Measurements from ENCODE around the gene SFXN5.

SFXN5 gene

DNA sequence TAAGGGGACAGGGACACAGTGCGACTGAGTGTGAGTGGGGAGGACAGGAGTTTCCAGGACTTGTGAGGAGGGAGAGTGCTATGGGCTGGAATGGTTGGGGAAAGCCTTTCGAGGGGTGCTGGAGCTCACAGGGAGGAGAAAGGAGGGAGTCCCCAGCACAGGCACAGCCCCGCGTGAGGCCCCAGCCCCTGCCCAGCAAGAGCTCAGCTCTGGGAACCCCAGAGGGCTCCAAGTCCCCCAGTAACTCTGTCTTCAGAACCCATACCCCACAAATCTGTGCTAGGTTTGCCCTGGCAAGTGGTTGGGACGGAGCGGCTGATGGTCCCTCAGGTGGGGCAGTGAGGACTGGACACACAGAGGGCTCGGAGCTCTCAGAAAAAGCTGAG lies 75.4 kb downstream of the SFXN5 start:
- TF ChIP-seq CEBPB (IDR thresholded peaks at IDR 0.05): no peak
- no peak for TF ChIP-seq FOXM1 (IDR thresholded peaks at IDR 0.05; ENCODE audit: borderline replicate concordance, low read depth)
- TF ChIP-seq TAF1 (IDR thresholded peaks at IDR 0.05; ENCODE audit: low read depth): no peak
- TF ChIP-seq TEAD4 (IDR thresholded peaks at IDR 0.05): no peak
- no peak for TF ChIP-seq MAX (IDR thresholded peaks at IDR 0.05)
- TF ChIP-seq EGR1 (IDR thresholded peaks at IDR 0.05): no peak
- no peak for TF ChIP-seq YY1 (IDR thresholded peaks at IDR 0.05; ENCODE audit: low read depth)
- TF ChIP-seq RAD21 (IDR thresholded peaks at IDR 0.05; ENCODE audit: low read depth): no peak
- no peak for TF ChIP-seq NFIC (IDR thresholded peaks at IDR 0.05)
- no peak for TF ChIP-seq TCF12 (IDR thresholded peaks at IDR 0.05; ENCODE audit: low read depth)

GRCh38 chr2:72995430-72996116 lies 75.9 kb downstream of the SFXN5 start:
- TF ChIP-seq CREB1 (IDR thresholded peaks at IDR 0.05; ENCODE audit: low read depth) (no peak), TEAD4 (IDR thresholded peaks at IDR 0.05) (no peak), EGR1 (IDR thresholded peaks at IDR 0.05) (no peak), FOXM1 (IDR thresholded peaks at IDR 0.05; ENCODE audit: borderline replicate concordance, low read depth) (no peak), EP300 (IDR thresholded peaks at IDR 0.05; ENCODE audit: borderline replicate concordance) (no peak), RAD21 (IDR thresholded peaks at IDR 0.05; ENCODE audit: low read depth) (no peak), MAX (IDR thresholded peaks at IDR 0.05) (no peak), YY1 (IDR thresholded peaks at IDR 0.05; ENCODE audit: low read depth) (no peak), TCF12 (IDR thresholded peaks at IDR 0.05; ENCODE audit: low read depth) (no peak), TAF1 (IDR thresholded peaks at IDR 0.05; ENCODE audit: low read depth) (no peak), ZBTB7A (IDR thresholded peaks at IDR 0.05; ENCODE audit: low read depth) (no peak)
- TF ChIP-seq, protein P1, sequence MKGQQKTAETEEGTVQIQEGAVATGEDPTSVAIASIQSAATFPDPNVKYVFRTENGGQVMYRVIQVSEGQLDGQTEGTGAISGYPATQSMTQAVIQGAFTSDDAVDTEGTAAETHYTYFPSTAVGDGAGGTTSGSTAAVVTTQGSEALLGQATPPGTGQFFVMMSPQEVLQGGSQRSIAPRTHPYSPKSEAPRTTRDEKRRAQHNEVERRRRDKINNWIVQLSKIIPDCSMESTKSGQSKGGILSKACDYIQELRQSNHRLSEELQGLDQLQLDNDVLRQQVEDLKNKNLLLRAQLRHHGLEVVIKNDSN (IDR thresholded peaks at IDR 0.05): no peak

GRCh38 chr2:72994991-72995380 lies 76.5 kb downstream of the SFXN5 start:
- TF ChIP-seq TAF1 (IDR thresholded peaks at IDR 0.05; ENCODE audit: low read depth) (no peak), EP300 (IDR thresholded peaks at IDR 0.05; ENCODE audit: borderline replicate concordance) (no peak), EGR1 (IDR thresholded peaks at IDR 0.05) (no peak), TCF12 (IDR thresholded peaks at IDR 0.05; ENCODE audit: low read depth) (no peak), ZBTB7A (IDR thresholded peaks at IDR 0.05; ENCODE audit: low read depth) (no peak), MAX (IDR thresholded peaks at IDR 0.05) (no peak), FOXM1 (IDR thresholded peaks at IDR 0.05; ENCODE audit: borderline replicate concordance, low read depth) (no peak), NFIC (IDR thresholded peaks at IDR 0.05) (no peak), TEAD4 (IDR thresholded peaks at IDR 0.05) (no peak), CREB1 (IDR thresholded peaks at IDR 0.05; ENCODE audit: low read depth) (no peak), RAD21 (IDR thresholded peaks at IDR 0.05; ENCODE audit: low read depth) (no peak), YY1 (IDR thresholded peaks at IDR 0.05; ENCODE audit: low read depth) (no peak)
- TF ChIP-seq, protein P2, sequence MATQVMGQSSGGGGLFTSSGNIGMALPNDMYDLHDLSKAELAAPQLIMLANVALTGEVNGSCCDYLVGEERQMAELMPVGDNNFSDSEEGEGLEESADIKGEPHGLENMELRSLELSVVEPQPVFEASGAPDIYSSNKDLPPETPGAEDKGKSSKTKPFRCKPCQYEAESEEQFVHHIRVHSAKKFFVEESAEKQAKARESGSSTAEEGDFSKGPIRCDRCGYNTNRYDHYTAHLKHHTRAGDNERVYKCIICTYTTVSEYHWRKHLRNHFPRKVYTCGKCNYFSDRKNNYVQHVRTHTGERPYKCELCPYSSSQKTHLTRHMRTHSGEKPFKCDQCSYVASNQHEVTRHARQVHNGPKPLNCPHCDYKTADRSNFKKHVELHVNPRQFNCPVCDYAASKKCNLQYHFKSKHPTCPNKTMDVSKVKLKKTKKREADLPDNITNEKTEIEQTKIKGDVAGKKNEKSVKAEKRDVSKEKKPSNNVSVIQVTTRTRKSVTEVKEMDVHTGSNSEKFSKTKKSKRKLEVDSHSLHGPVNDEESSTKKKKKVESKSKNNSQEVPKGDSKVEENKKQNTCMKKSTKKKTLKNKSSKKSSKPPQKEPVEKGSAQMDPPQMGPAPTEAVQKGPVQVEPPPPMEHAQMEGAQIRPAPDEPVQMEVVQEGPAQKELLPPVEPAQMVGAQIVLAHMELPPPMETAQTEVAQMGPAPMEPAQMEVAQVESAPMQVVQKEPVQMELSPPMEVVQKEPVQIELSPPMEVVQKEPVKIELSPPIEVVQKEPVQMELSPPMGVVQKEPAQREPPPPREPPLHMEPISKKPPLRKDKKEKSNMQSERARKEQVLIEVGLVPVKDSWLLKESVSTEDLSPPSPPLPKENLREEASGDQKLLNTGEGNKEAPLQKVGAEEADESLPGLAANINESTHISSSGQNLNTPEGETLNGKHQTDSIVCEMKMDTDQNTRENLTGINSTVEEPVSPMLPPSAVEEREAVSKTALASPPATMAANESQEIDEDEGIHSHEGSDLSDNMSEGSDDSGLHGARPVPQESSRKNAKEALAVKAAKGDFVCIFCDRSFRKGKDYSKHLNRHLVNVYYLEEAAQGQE (IDR thresholded peaks at IDR 0.05; ENCODE audit: low read depth): no peak
- TF ChIP-seq, protein P1 (IDR thresholded peaks at IDR 0.05): no peak

DNA sequence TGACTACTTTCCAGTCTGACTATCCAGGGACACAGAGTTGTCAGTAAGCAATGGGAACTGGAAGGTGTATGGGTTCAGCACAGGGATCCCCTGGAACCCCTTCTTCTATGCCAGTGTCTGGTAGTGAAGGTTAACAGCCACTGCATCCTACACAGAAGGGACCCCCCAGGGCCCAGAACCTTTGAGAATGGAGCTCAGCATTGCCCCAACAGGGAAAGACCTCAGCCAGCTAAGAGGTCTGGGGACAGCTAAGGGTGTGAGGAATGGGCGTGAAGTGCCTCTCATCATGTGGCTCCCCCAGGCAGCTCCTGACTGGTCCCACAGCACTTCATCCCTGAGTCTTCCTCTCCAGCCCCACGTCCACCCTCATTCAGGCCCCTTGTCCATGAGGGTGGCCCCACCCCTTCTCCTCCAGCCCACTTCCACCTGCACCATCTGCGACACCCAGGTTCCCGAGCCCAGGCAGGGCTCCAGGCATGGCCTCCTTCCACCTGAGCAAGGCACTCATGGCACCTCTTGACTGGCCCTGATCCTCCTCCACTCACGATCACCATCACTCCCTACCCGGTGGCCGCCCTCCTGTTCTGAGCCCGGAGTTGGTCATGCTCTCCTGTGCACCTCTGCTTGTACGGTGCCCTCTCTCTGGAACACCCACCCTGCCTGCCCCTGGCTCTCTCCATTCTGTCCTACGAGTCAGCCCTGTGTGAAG lies 77.1 kb downstream of the SFXN5 start:
- TF ChIP-seq RAD21 (IDR thresholded peaks at IDR 0.05; ENCODE audit: low read depth) (no peak), EP300 (IDR thresholded peaks at IDR 0.05; ENCODE audit: borderline replicate concordance) (no peak), YY1 (IDR thresholded peaks at IDR 0.05; ENCODE audit: low read depth) (no peak), FOXM1 (IDR thresholded peaks at IDR 0.05; ENCODE audit: borderline replicate concordance, low read depth) (no peak), ZBTB7A (IDR thresholded peaks at IDR 0.05; ENCODE audit: low read depth) (no peak), EGR1 (IDR thresholded peaks at IDR 0.05) (no peak)
- TF ChIP-seq, protein P2 (IDR thresholded peaks at IDR 0.05; ENCODE audit: low read depth): no peak

- TF ChIP-seq EP300 (IDR thresholded peaks at IDR 0.05; ENCODE audit: borderline replicate concordance) (no peak), TCF12 (IDR thresholded peaks at IDR 0.05; ENCODE audit: low read depth) (no peak), FOXM1 (IDR thresholded peaks at IDR 0.05; ENCODE audit: borderline replicate concordance, low read depth) (no peak), MAX (IDR thresholded peaks at IDR 0.05) (no peak)
- TF ChIP-seq, protein P2 (IDR thresholded peaks at IDR 0.05; ENCODE audit: low read depth): no peak
- TF ChIP-seq, protein P1 (IDR thresholded peaks at IDR 0.05): no peak
Observed at GRCh38 chr2:72993933-72994280, 77.6 kb downstream of the SFXN5 start.
